ENCODE results near the gene SERPINE2.
A peak's percentile ranks its signal among the peaks of the same experiment; 100 is the strongest.
"Not testable (repeated sequence)": the region's sequence is repeated elsewhere in the genome, so short reads cannot be mapped to it uniquely, and the experiment has no call there.

Gene SERPINE2

DNA sequence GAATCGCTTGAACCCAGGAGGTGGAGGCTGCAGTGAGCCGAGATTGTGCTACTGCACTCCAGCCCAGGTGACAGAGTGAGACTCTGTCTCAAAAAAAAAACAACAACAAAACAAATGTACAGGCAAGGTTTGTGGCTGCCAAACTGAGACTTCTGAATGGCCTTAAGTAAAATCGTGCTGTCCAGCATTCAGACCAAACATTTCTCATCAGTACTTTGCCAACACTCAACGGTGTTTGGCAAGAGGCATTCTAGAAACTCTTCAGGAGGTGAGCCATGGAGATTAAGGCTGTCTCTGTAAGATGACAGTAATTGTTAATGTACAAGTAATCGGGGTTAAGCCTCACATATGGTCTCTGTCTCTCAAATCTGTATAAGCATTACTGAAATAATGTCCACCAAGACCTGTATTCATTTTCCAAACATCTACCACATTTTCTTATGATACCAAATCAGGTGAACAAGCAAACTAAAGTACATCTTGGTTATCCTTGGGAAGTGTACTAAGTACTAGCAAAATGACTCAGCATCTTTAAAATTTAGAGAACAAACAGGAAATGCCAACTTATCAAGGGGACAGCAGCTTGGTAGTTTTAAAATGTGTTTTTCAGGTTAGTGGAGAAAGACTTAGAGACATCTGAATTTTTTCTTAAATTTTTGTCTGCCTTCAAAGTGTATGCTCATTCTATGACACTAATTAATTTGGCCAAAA, 29.3 kb downstream of the SERPINE2 start:
- no peak for DNase-seq

DNA sequence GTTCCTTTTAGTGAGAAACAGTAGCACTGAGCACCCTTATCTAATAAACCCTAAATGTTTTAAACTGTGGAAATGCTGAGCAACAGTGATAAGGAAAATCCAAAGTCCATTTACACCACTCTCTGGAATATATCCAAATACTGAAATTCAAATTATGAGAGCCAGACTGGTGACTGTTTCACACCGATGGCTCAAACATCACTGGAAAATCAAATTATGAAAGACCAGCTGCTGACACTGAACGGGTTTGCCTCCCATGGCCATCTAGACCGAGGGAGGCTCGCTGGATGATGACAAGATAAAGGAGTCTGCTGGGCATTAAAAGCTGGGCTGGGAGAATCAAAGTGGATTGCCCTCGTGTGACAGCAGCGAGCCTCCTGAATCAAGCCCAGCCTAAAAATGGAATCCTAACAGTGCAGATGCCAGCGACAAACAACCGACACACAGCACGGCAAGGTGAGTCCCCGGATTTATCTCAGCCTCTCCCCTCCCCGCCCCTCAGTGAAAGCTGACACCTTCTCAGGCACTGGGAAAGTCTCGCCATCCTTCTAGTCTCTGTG, 30.3 kb downstream of the SERPINE2 start:
- DNase-seq: no peak

DNA sequence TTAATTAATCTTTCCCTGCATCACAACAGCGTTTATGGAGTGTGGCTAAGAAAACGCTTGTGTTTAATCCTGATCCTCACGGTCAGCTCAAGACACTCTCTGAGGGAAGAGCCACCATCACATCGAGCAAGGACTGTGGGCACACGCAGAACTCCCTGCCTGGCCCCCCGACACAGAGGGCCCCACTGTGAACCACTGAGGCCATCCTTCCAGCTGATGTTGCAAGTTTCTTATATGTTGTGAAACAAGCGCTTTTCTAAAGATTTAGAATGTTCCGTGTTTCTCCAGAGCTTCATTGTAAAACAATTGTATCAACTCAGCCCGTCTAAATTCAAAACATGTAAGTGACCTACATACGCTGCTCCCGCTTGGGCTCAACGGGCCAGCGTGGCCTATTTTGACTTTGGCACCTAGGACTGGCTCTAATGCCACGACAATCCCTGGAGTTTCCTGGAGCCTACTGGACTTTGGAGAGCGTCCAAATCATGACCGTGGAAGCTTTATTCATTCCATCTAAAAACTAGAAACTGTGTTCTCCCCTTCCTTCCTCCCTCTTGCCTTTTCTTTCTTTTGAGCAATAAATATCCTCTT, 34.9 kb downstream of the SERPINE2 start:
- no peak for DNase-seq

DNA sequence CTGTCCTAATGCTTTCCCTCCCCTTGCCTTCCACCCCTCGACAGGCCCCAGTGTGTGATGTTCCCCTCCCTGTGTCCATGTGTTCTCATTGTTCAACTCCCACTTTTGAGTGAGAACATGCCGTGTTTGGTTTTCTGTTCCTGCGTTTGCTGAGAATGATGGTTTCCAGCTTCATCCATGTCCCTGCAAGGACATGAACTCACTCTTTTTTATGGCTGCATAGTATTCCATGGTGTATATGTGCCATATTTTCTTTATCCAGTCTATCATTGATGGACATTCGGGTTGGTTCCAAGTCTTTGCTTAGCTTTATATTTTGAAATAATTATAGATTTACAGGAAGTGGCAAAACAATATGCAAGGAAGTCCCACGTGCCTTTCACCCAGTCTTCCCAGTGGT, 38.4 kb downstream of the SERPINE2 start:
- not testable (repeated sequence) for DNase-seq

DNA sequence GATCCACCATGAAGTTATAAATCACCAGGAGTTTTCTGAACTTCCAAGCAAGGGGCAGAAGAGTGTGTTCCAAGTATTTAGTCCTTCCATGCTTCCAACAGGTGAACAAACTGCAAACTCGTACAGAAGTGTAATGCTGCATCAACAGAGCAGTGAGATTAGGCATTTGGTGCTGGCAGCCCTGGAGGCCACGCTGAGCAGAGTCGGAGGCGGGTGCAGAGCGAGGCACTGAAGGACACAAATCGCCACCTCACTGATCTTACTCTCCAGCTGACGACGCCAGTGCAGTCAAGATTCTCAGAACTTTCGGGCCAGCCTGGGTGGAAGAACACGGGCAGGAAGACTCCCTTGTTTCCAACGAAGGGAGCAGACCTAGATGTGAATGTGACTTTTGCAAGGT, 39.2 kb downstream of the SERPINE2 start:
- DNase-seq: no peak

DNA sequence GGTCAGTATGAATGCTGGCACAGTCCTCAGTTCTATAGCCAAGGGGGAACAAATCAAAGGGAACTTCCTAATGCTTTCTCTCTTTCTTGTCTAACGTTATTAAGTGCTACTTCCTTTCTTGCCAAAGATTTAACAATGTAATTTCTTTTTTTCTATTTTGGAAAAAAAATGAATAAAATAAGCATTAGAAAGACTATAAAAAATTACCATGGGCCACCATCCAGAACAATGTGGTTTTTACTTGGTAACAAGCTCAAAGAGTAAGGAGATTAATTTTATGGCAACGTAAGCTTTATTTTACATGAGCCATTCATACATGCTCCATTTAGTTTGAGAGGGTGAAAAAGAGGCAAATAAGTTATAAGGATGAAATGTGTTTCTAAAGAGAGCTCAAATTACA, 40.1 kb downstream of the SERPINE2 start:
- no peak for DNase-seq

DNA sequence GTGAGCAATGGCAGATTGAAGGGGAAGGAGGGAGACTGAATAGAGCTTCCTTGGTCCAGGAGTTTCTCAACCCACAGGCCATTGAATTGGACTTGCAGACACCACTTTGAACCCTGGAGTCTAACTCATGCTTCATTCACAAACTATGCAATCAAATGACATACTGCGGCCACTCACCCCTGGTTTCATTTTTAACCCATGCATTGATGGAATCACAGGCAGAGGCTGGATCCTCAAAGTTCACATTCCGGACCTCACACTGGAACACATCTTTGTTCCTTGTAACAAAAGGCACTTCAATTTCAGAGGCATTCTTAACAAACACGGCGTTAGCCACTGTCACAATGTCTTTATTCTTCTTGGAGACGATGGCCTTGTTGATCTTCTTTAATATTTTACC, 41.1 kb downstream of the SERPINE2 start:
- DNase-seq: peak; percentile 19

DNA sequence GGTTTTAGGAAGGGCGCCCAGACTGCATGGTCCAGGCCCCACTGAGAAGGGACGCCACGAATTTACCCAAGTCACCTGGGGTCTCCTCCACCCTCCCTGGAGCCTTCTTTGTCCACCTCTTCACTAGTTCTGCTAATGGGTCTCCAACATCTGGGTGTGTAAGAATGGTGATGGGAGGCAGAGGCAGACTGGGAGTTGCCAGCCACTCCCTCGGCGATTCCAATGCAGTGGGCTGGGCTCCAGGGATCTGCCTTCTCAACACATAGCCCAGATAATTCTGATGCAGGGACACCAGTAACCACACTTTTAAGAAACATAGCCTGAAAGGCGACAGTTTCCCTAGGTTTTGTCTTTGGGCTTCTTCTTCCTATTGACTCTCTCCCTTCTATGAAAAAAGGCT, 42.7 kb downstream of the SERPINE2 start:
- no peak for DNase-seq

DNA sequence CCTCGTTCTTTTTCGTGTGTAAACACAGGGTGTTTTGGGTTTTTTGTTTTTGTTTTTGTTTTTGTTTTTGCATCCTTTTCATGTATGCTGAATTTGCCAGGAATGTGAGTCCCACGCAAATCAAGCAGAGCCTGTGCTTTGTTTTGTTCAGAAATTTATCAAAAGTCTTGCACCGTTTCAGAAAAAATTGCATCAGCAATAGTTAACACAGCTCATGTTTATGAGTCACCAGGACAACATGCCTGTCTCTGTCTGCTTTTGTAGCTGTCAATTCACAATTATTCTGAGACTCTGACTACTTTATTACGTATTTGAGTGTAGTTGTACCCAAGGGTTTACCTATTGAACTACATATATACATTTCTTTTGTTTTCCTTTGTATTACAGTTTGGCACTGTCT, 43.5 kb downstream of the SERPINE2 start:
- DNase-seq: peak; percentile 75

DNA sequence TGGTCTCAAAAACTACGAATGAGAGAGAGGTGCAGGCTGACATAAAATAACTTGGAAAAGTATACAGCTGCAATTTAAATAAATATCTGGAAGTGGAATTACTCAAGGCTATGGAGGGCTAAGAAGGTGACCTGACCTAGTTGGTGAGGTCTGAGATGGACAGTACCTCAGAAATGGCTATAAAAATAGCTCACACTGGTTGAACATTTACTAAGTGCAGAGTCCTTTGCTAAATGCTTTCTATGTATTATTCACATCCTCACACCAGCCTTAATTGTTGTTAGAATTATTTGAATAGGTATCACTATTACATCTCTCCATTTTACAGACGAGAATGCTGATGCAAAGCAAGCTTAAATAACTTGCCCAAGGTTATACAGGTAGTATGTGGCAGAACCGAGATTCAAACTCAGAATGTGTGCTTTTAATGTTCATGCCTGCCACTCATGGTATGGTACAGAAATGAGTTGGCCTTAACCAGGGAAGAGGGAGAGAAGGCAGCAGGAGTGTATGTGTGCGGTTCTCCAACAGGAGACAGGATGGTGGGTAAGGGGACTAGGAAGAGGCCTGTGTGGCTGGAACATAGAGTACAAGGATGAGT, 44.4 kb downstream of the SERPINE2 start:
- no peak for DNase-seq

DNA sequence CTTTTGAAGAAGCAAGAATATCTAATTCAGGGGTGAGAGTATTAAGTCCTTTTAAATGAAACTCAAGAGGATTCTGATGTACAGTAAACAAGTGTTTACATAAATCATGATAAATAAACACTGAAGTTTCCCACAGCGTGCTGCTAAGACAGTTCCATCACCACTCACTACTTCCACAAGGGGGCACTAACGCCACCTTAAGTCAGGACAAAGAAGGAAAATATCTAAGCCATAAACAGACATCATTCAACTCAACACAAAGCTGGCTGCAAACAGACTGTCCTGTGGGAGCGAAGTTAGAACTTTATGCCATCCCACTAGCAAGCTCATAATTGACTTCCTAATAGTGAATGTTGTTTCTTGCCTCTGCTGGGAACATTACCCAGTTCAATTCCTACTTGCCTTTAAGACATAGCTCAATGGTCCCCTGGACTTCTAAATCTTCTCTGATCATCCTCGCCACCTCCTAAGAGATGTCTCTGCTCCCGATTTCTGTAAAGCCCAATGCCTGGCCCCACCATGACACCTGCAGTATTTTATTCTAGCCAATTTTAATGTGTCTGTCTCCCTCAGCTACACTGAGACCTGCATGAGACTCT, 45.4 kb downstream of the SERPINE2 start:
- peak; percentile 78 for DNase-seq

DNA sequence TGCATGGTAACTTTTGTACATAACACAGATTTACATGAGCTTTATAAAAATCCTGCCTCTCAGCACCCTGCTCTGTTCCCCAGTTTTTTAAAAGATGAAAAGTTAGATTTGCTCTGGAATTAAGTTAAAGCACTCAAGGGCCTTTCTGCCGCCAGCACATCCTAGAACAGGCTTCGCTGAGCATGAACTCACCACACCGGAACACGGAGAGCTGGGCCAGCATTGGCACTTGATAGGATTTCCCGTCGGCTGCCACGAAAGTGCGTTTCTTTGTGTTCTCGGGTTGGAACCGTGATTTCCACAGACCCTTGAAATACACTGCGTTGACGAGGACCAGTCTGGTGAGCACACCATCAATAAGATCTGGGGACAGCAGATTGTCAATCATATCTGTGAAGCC, 47.5 kb downstream of the SERPINE2 start:
- no peak for DNase-seq

DNA sequence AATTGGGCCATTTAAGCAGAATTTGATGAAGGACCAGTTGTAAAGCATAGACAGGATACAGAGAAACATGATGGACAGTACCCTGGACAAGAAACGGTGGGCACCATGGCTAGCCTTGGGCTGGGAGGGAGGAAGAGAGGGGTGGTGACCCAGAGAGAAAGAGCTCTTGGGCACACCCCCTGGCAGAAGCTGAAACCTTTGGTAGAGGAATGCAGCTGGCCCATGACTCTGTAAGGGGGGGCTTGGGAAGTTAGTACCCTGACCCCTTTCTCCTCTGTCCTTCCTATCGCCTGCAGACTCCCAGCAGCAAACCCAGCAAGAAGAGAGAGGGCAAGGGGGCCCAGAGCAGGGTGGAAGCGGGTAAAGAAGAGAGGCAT, 49.2 kb downstream of the SERPINE2 start:
- no peak for DNase-seq

DNA sequence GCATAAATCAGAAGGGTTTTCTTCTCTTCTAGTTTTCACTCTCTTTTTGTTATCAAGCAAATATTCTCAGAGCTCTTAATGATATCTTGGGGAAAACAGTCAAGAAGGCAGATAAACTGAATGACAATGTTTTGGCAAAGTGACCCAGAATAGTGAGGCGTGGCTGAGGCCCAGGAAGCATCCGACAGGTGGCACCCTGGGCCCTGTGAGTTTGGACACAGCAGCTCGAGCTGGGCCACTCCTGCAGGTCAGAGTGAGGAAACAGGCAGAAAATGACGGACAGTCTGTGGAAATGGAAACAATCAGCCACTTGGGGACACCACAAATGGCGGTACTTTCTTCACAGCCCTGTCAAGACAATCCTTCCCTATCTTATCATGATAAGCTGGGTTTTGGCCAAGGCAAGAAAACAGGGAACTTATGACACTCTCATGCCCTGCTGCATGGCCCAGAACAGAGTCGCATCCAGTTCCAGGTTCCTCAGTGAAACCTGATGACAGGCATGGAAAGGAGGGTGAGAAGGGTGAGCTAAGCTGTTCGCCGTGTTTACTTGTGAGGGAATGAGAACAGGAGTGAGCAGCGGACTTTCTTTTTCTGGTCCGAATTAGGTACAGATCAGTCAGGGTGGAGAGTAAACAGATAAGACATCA, 49.8 kb downstream of the SERPINE2 start:
- no peak for DNase-seq

DNA sequence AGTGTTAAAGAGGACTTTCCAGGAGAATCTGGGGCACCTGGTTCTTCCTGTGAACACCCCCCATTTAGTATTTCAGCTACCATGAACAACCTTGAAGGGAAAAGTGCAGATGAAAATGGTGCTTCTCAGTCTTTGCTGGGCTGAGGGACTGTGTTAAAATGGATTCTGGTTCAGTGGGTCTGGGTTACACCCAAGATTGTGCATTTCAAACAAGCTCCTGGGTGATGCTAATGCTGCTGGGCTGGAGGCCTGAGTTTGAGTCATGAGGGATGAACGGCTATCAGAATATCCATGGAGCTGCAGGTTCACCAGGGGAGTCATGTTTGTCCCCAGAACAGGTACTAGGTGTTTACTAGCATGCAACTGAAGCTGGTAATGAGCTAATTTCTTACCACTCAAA, 57.8 kb downstream of the SERPINE2 start:
- DNase-seq: no peak

DNA sequence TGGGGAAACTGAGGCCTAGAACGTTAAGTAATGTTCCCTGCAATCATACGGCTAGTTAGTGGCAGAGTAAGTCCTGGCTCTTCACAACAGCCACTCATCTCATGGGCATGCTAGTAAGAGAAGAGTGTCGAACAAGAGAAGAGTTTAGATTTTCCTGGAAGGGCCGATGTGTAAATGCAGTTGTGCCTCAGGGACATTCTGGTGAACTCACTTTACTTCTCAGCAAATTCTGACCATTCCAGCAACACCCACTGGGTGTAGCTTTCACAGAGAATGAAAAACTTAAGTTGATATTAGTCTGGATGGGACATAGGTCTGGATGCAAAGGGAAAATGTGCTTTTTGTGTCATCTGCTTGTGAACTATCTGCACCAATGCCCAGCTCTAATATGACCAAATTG, 58.3 kb downstream of the SERPINE2 start:
- DNase-seq: no peak

DNA sequence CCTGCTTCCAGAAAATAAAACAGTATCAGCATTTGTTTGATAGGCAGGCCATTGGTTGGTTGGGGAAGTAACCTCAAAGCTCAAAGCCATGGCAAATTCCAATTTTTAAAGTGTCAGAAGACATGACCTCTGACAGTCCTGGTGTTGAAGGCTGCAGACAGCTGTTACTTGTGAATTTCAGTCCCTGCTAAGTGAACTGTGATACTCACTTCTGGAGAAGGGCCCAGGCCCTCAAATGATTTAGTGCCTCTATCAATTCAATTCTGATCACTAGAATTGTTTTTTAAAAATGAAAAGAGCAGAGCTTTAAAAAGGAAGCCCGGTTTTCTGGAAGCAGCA, 58.7 kb downstream of the SERPINE2 start:
- DNase-seq: no peak

DNA sequence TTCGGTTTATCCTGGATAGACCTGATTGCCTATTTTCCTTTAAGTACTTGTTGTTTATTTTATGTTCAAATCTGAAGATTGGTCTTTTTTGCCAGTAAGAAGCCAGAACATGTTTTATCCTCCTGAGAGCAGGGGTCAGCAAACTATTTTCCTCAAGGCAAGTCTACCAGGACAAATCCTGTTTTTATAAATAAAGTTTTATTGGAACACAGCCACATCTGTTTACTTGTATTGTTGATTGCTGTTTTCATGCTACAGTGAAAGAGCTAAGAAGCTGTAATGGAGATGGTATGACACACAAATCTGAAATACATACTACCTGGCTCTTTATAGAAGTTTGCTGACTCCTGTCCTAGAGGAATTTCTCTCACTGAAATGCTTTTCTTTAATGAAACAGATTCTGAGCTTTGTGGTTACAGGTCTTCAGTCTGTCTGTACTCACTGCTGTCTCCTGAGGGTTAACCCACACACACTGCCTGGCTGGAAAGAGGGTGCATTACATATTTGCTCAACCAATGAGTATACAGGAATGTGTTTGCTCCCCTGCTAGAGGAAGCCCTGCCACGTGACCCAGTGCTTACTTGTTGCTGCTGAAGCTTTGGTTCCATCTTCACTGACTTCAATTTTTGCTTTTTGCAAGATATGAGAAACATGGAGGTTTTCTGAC, 59.2 kb downstream of the SERPINE2 start:
- peak; percentile 65 for DNase-seq

DNA sequence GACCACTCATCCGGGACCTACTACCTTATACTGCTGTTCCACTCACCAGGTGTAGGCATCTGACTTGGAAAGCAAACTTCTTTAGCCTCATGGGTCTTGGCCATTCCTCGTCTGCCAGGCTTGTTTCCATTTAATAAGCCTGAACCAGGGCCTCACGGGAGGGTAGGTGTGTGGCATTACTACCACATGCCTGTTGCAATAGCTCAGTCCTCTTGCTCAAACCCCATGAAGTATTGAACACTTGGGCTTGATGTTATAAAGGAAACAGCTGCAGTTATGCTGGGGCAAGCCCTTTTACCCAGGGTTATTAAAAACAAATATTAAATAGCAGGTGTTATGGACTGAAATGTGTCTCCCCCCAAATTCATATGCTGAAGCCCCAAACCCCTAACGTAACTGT, 60.6 kb downstream of the SERPINE2 start:
- DNase-seq: no peak

DNA sequence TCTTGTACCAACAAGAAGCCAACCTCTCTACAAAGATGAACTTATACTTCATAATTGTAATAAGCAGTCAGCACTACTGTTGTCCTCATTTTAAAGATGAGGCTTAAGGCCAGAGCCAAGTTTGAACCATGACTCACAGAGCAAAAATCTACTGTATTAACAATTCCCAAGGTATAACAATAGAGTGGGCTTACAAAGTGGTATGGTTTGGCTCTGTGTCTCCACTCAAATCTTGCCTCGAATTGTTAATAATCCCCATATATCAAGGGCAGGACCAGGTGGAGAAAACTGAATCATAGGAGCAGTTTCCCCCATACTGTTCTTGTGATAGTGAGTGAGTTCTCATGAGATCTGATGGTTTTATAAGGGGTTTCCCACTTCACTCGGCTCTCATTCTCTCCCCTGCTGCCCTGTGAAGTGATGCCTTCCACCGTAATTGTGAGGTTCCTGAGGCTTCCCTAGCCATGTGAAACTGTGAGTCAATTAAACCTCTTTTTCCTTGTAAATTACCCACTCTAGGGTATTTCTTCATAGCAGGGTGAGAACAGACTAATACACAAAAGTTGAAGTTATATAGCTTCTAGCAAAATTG, 62.4 kb downstream of the SERPINE2 start:
- DNase-seq: peak; percentile 86

DNA sequence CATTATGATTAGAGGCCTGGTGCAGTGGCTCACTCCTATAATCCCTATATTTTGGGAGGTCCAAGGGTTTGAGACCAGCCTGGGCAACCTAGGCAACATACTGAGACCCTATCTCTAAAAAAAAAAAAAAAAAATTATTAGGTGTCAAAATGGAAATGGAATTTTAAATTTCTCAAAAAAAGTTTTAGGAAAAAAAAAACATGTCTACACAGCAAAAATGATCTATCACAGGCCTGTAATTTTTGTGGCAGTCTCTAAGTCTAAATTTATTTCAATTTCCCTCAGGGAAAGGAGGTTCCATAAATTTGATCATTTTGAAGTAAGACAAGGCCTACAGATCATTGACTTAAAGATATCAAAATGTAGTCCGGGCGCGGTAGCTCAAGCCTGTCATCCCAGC, 65.5 kb downstream of the SERPINE2 start:
- DNase-seq: no peak

DNA sequence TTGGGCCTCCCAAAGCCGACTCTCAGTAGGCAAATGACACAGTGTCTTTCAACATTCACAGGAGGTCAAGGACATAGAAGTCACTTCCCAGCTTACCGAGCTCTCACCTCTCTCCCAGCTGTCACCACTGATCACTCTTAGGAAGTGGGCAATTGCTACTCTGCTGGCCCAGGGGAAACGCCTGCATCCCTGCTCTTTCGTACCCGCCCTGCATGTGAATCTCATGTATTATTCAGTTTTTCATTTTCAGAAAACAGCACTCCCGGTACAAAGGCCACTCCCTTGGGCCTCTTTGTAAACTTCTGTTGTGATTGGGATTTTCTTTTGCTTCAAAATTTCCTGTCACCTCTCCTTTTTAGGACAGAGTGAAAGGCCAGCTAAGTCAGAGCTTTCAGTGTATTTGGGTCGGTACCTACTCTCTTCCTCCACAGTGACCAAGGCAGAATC, 66.4 kb downstream of the SERPINE2 start:
- DNase-seq: no peak
